Endodermal cell (in vitro differentiated cells): ENCODE measurements around the gene CEACAM5. TPM values are rescaled to one million over a fixed set of nuclear protein-coding genes. Genes with fewer than 3 reads are reported as not detected.

Experiments used
- DNase-seq: peaks from one replicate; pipeline ENCODE4 v3.0.0-alpha.2; 2017
- H3K27ac ChIP-seq: 2 replicates; pipeline ENCODE4 v1.5.1; 2013; ENCODE audit warnings: mild to moderate bottlenecking, low read depth, low read length, moderate library complexity
- H3K27me3 ChIP-seq: 2 replicates; pipeline ENCODE4 v1.6.1; 2013; ENCODE audit warnings: mild to moderate bottlenecking, low read length, moderate library complexity; ENCODE audit not compliant: insufficient read depth, control insufficient read depth, poor library complexity, severe bottlenecking
- H3K36me3 ChIP-seq: 2 replicates; pipeline ENCODE4 v1.7.0; 2013; ENCODE audit warnings: mild to moderate bottlenecking, low read length, moderate library complexity; ENCODE audit not compliant: control insufficient read depth, insufficient read depth
- H3K4me1 ChIP-seq: one replicate; pipeline ENCODE4 v1.7.0; 2013; ENCODE audit warnings: low read length; ENCODE audit not compliant: control insufficient read depth, insufficient read depth
- H3K4me3 ChIP-seq: 2 replicates; pipeline ENCODE4 v1.5.1; 2013; ENCODE audit warnings: mild to moderate bottlenecking, low read length, moderate library complexity
- H3K9ac ChIP-seq: 2 replicates; pipeline ENCODE4 v1.6.1; 2013; ENCODE audit warnings: mild to moderate bottlenecking, low read length, moderate library complexity; ENCODE audit not compliant: poor library complexity, severe bottlenecking; ENCODE audit errors: extremely low read depth
- H3K9me3 ChIP-seq: 2 replicates; pipeline ENCODE4 v1.6.1; 2013; ENCODE audit warnings: mild to moderate bottlenecking, low read length, moderate library complexity; ENCODE audit not compliant: control insufficient read depth
- H3K27ac Mint-ChIP-seq: 2 replicates; pipeline ENCODE4 v1.8.0; 2020; ENCODE audit warnings: mixed read lengths
- H3K27me3 Mint-ChIP-seq: 2 replicates; pipeline ENCODE4 v1.8.0; 2021; ENCODE audit warnings: mild to moderate bottlenecking, mixed read lengths; ENCODE audit not compliant: insufficient read depth
- H3K36me3 Mint-ChIP-seq: 2 replicates; pipeline ENCODE4 v1.8.0; 2020; ENCODE audit warnings: low read depth, mixed read lengths
- H3K4me1 Mint-ChIP-seq: 2 replicates; pipeline ENCODE4 v1.8.0; 2020; ENCODE audit warnings: mixed read lengths
- H3K4me3 Mint-ChIP-seq: 2 replicates; pipeline ENCODE4 v1.8.0; 2020; ENCODE audit warnings: mild to moderate bottlenecking, moderate library complexity, mixed read lengths
- H3K9me3 Mint-ChIP-seq: 2 replicates; pipeline ENCODE4 v1.8.0; 2020; ENCODE audit warnings: mild to moderate bottlenecking, mixed read lengths
- WGBS, 2 experiments: methylation state at CpG; one replicate each; pipeline versions ENCODE4 v1.1.5 to v1.1.7; 2013; ENCODE audit warnings: missing lambda C conversion rate in 2 of 2, mixed read lengths in 1 of 2; ENCODE audit not compliant: insufficient coverage in 1 of 2, insufficient read length in 1 of 2; 5-methylcytosine and 5-hydroxymethylcytosine counted together
- total RNA-seq, 2 donors: library from RNA; stranded (reverse); fragmentation: NEBNext Ultra II Directional in 1 of 2; extraction: Animal tissue kit (Norgen Biotek cat#: 25700) in 1 of 2; gene quantifications; 2 replicates in 1 of 2; 3 replicates in 1 of 2; pipeline ENCODE4 v1.2.1, GENCODE V29; 2021
- TF ChIP-seq, protein P1 (sequence below): fragments of 200-600 bp; sonication (generic); conservative IDR thresholded peaks from 2 replicates; pipeline ENCODE4 v1.5.0; 2021; ENCODE audit warnings: antibody characterized with exemption, mild to moderate bottlenecking

CEACAM5 gene
- total RNA-seq, 2 donors from 2014 or later: not detected

DNA sequence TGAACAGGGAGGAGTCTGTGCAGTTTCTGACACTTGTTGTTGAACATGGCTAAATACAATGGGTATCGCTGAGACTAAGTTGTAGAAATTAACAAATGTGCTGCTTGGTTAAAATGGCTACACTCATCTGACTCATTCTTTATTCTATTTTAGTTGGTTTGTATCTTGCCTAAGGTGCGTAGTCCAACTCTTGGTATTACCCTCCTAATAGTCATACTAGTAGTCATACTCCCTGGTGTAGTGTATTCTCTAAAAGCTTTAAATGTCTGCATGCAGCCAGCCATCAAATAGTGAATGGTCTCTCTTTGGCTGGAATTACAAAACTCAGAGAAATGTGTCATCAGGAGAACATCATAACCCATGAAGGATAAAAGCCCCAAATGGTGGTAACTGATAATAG lies 63.0 kb downstream of the CEACAM5 start:
- Histone ChIP-seq H3K27me3 (peaks cover 1% of the 10 kb centered on the region), H3K4me3 (no peak overlapping the region), H3K4me1 (peaks cover 2% of the 10 kb centered on the region), H3K9me3 (no peaks in the 10 kb centered on the region), H3K27ac (no peak overlapping the region), H3K36me3 (no peaks in the 10 kb centered on the region), H3K9ac (no peak overlapping the region)
- no peak overlapping the region for H3K27ac Mint-ChIP-seq
- H3K4me3 Mint-ChIP-seq: no peak overlapping the region
- WGBS, 2 experiments: 92 to 93% methylated on average over 2 of the region's 2 CpGs
- no peak for DNase-seq
- no peaks in the 10 kb centered on the region for H3K4me1 Mint-ChIP-seq
- peaks cover 46% of the 10 kb centered on the region for H3K9me3 Mint-ChIP-seq
- H3K27me3 Mint-ChIP-seq: peaks cover 3% of the 10 kb centered on the region
- no peaks in the 10 kb centered on the region for H3K36me3 Mint-ChIP-seq
- TF ChIP-seq, protein P1, sequence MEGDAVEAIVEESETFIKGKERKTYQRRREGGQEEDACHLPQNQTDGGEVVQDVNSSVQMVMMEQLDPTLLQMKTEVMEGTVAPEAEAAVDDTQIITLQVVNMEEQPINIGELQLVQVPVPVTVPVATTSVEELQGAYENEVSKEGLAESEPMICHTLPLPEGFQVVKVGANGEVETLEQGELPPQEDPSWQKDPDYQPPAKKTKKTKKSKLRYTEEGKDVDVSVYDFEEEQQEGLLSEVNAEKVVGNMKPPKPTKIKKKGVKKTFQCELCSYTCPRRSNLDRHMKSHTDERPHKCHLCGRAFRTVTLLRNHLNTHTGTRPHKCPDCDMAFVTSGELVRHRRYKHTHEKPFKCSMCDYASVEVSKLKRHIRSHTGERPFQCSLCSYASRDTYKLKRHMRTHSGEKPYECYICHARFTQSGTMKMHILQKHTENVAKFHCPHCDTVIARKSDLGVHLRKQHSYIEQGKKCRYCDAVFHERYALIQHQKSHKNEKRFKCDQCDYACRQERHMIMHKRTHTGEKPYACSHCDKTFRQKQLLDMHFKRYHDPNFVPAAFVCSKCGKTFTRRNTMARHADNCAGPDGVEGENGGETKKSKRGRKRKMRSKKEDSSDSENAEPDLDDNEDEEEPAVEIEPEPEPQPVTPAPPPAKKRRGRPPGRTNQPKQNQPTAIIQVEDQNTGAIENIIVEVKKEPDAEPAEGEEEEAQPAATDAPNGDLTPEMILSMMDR: no peak

DNA sequence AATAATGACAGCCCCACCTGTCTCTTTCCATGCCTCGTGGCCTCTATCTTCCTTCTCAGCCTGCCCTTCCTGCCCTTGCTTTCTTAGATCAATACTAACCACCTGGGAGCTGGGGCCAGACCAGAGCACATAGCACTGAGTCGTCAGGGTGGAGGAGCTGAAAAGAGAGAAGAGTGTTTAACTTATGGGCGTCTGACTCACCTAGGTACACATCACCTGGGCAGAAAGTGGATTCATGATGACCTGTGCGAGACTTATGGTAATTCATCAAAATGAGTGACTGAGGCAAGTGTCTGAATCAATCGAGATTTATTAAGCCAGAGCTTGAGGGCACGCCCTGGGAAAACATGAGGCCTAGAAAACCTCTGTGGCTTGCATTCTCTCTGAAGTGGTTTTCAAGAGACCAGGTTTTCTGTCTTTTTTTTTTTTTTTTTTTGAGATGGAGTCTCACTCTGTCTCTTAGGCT lies 66.1 kb downstream of the CEACAM5 start:
- Histone ChIP-seq H3K27me3 (peaks cover 8% of the 10 kb centered on the region), H3K4me1 (peaks cover 2% of the 10 kb centered on the region), H3K9me3 (no peaks in the 10 kb centered on the region), H3K9ac (no peak overlapping the region), H3K36me3 (no peaks in the 10 kb centered on the region), H3K27ac (no peak overlapping the region), H3K4me3 (no peak overlapping the region)
- no peak overlapping the region for H3K4me3 Mint-ChIP-seq
- no peak for DNase-seq
- H3K36me3 Mint-ChIP-seq: no peaks in the 10 kb centered on the region
- H3K27me3 Mint-ChIP-seq: peaks cover 3% of the 10 kb centered on the region
- no peak overlapping the region for H3K27ac Mint-ChIP-seq
- peaks cover 59% of the 10 kb centered on the region for H3K9me3 Mint-ChIP-seq
- no peaks in the 10 kb centered on the region for H3K4me1 Mint-ChIP-seq
- TF ChIP-seq, protein P1: no peak
- 80 to 93% methylated on average over 4 to 6 of the region's 6 CpGs for WGBS, 2 experiments

DNA sequence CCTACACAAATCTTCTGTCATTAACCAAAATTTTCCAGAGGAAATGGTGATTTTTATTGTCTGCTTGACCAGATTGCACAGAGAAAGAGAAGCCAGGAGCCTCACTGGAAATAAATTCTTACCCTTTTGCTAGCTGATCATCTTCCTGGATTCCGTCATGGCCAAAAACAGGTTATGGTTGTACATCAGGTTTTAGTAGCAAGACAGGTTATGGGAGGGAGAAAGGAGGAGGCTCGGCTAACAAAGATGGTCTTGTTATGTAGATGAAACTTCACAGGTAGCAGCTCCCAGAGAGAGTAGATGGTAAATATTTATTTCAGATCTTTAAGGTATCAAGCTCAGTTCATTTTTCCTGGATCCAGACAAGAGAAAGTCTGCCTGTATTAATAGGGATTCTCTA lies 68.3 kb downstream of the CEACAM5 start:
- Mint-ChIP-seq H3K4me3 (no peak overlapping the region), H3K36me3 (no peaks in the 10 kb centered on the region), H3K27me3 (no peaks in the 10 kb centered on the region), H3K9me3 (peaks cover 56% of the 10 kb centered on the region), H3K4me1 (no peaks in the 10 kb centered on the region), H3K27ac (no peak overlapping the region)
- TF ChIP-seq, protein P1: no peak
- Histone ChIP-seq H3K27ac (no peak overlapping the region), H3K9me3 (no peaks in the 10 kb centered on the region), H3K36me3 (no peaks in the 10 kb centered on the region), H3K9ac (no peak overlapping the region), H3K4me1 (peaks cover 2% of the 10 kb centered on the region), H3K27me3 (peaks cover 8% of the 10 kb centered on the region), H3K4me3 (no peak overlapping the region)
- WGBS, 2 experiments: 80 to 90% methylated on average over 2 of the region's 2 CpGs
- no peak for DNase-seq

Other genes with a start within 250 kb of the CEACAM5 start
- under 1 TPM; 0.44 to 0.51 TPM for gene CEACAM21, start 132.5 kb upstream of the CEACAM5 start, total RNA-seq
- not detected for gene CEACAM4, start 81.6 kb upstream of the CEACAM5 start, total RNA-seq
- gene CEACAM7, start 20.4 kb upstream of the CEACAM5 start, total RNA-seq: not detected
- gene CEACAM6, start 46.9 kb downstream of the CEACAM5 start, total RNA-seq: not detected
- gene CEACAM3, start 88.0 kb downstream of the CEACAM5 start, total RNA-seq: not detected
- gene LYPD4, start 136.1 kb downstream of the CEACAM5 start, total RNA-seq: not detected
- gene DMRTC2, start 136.4 kb downstream of the CEACAM5 start, total RNA-seq: not detected
- gene RPS19, start 151.6 kb downstream of the CEACAM5 start, total RNA-seq: 1,000 to 10,000 TPM; 2,321 to 2,418 TPM
- not detected for gene CD79A, start 168.7 kb downstream of the CEACAM5 start, total RNA-seq
- gene ARHGEF1, start 174.6 kb downstream of the CEACAM5 start, total RNA-seq: 100 to 1,000 TPM in 1 of 2 donors, 10 to 100 TPM in 1; 89.9 to 116 TPM
- gene ERFL, start 219.8 kb downstream of the CEACAM5 start, total RNA-seq: under 1 TPM; 0.13 to 0.53 TPM